Mesendoderm (in vitro differentiated cells): ENCODE data around the gene ST7.

Source experiments
- DNase-seq: peaks from one replicate; pipeline ENCODE4 v3.0.0; 2013
- H2AK5ac ChIP-seq: 2 replicates; pipeline ENCODE4 v1.6.1; 2013; ENCODE audit warnings: low read length, inconsistent platforms
- H2BK120ac ChIP-seq: 2 replicates; pipeline ENCODE4 v1.6.1; 2013; ENCODE audit warnings: low read depth, mild to moderate bottlenecking, low read length, moderate library complexity, mixed read lengths
- H2BK15ac ChIP-seq: replicated peaks from 2 replicates; pipeline ENCODE4 v1.6.1; 2013; ENCODE audit warnings: low read depth, mild to moderate bottlenecking, moderate library complexity
- H2BK5ac ChIP-seq: 2 replicates; pipeline ENCODE4 v1.6.1; 2013; ENCODE audit warnings: low read length, inconsistent platforms
- H3K18ac ChIP-seq: 2 replicates; pipeline ENCODE4 v1.6.1; 2013; ENCODE audit warnings: mild to moderate bottlenecking, low read length, mixed read lengths
- H3K23ac ChIP-seq: one replicate; pipeline ENCODE4 v1.6.1; 2013; ENCODE audit warnings: low read length
- H3K27ac ChIP-seq: 2 replicates; pipeline ENCODE4 v1.5.1; 2013; ENCODE audit warnings: low read depth, mild to moderate bottlenecking, inconsistent platforms, low read length, moderate library complexity
- H3K27me3 ChIP-seq: 2 replicates; pipeline ENCODE4 v1.6.1; 2013; ENCODE audit warnings: low read length, control low read depth, mild to moderate bottlenecking, inconsistent platforms; ENCODE audit not compliant: insufficient read depth, poor library complexity
- H3K36me3 ChIP-seq: 2 replicates; pipeline ENCODE4 v1.6.1; 2013; ENCODE audit warnings: low read length, inconsistent platforms; ENCODE audit not compliant: control insufficient read depth, insufficient read depth
- H3K4ac ChIP-seq: one replicate; pipeline ENCODE4 v1.6.1; 2013; ENCODE audit warnings: low read depth, mild to moderate bottlenecking, low read length, moderate library complexity
- H3K4me1 ChIP-seq: 2 replicates; pipeline ENCODE4 v1.6.1; 2013; ENCODE audit warnings: low read depth, low read length, inconsistent platforms; ENCODE audit not compliant: control insufficient read depth
- H3K4me2 ChIP-seq: 2 replicates; pipeline ENCODE4 v1.6.1; 2013; ENCODE audit warnings: low read length
- H3K4me3 ChIP-seq: 2 replicates; pipeline ENCODE4 v1.5.1; 2013; ENCODE audit warnings: mild to moderate bottlenecking, low read length
- H3K56ac ChIP-seq: one replicate; pipeline ENCODE4 v1.6.1; 2013; ENCODE audit warnings: low read length
- H3K79me1 ChIP-seq: 2 replicates; pipeline ENCODE4 v1.6.1; 2013; ENCODE audit warnings: low read length, inconsistent platforms
- H3K79me2 ChIP-seq: 2 replicates; pipeline ENCODE4 v1.6.1; 2013; ENCODE audit warnings: mild to moderate bottlenecking, low read length; ENCODE audit not compliant: control insufficient read depth, insufficient read depth
- H3K9ac ChIP-seq: 2 replicates; pipeline ENCODE4 v1.6.1; 2013; ENCODE audit warnings: low read length, inconsistent platforms
- H4K5ac ChIP-seq: one replicate; pipeline ENCODE4 v1.6.1; 2013; ENCODE audit warnings: low read length
- H4K8ac ChIP-seq: one replicate; pipeline ENCODE4 v1.6.1; 2013; ENCODE audit warnings: low read depth, mild to moderate bottlenecking, control low read depth, low read length, moderate library complexity
- WGBS: extraction: QIAGEN DNeasy Blood & Tissue Kit; methylation state at CpG from one replicate; pipeline ENCODE4 v1.1.7; 2013; ENCODE audit warnings: low lambda C conversion rate, missing lambda C conversion rate; ENCODE audit not compliant: insufficient coverage; ENCODE audit errors: extremely low coverage; 5-methylcytosine and 5-hydroxymethylcytosine counted together

ST7 gene

GRCh38 chr7:117227091-117227490, 273.8 kb downstream of the ST7 start:
- peaks cover 2% of the 10 kb centered on the region for H3K4me1 ChIP-seq
- H4K5ac ChIP-seq: no peak overlapping the region
- no peaks in the 10 kb centered on the region for H3K79me1 ChIP-seq
- WGBS: no CpG with 5 or more reads among the region's 4 CpGs
- H3K4me3 ChIP-seq: no peak overlapping the region
- no peak overlapping the region for H2BK5ac ChIP-seq
- H3K4me2 ChIP-seq: no peak overlapping the region
- H3K27me3 ChIP-seq: no peaks in the 10 kb centered on the region
- no peak overlapping the region for H4K8ac ChIP-seq
- no peaks in the 10 kb centered on the region for H3K79me2 ChIP-seq
- no peak overlapping the region for H2AK5ac ChIP-seq
- H3K56ac ChIP-seq: no peak overlapping the region
- H2BK15ac ChIP-seq: no peak overlapping the region
- no peaks in the 10 kb centered on the region for H3K36me3 ChIP-seq
- H3K9ac ChIP-seq: no peak overlapping the region
- H3K4ac ChIP-seq: no peak overlapping the region
- H3K23ac ChIP-seq: no peak overlapping the region
- no peak overlapping the region for H2BK120ac ChIP-seq
- no peak overlapping the region for H3K18ac ChIP-seq
- H3K27ac ChIP-seq: no peak overlapping the region
- DNase-seq: no peak

- no peak overlapping the region for H4K8ac ChIP-seq
- H3K27me3 ChIP-seq: no peaks in the 10 kb centered on the region
- no peak overlapping the region for H3K18ac ChIP-seq
- H3K4me1 ChIP-seq: peaks cover 2% of the 10 kb centered on the region
- no peak overlapping the region for H3K56ac ChIP-seq
- DNase-seq: no peak
- no peak overlapping the region for H3K23ac ChIP-seq
- no CpG with 5 or more reads among the region's 3 CpGs for WGBS
- no peak overlapping the region for H3K9ac ChIP-seq
- H2BK120ac ChIP-seq: no peak overlapping the region
- H3K27ac ChIP-seq: no peak overlapping the region
- no peak overlapping the region for H3K4ac ChIP-seq
- no peak overlapping the region for H3K4me3 ChIP-seq
- no peaks in the 10 kb centered on the region for H3K79me1 ChIP-seq
- H3K79me2 ChIP-seq: no peaks in the 10 kb centered on the region
- H4K5ac ChIP-seq: no peak overlapping the region
- H3K36me3 ChIP-seq: no peaks in the 10 kb centered on the region
- H2BK5ac ChIP-seq: no peak overlapping the region
- H2BK15ac ChIP-seq: no peak overlapping the region
- H3K4me2 ChIP-seq: no peak overlapping the region
- no peak overlapping the region for H2AK5ac ChIP-seq
These were observed 276.0 kb downstream of the ST7 start for GRCh38 chr7:117229350-117229749.

DNA sequence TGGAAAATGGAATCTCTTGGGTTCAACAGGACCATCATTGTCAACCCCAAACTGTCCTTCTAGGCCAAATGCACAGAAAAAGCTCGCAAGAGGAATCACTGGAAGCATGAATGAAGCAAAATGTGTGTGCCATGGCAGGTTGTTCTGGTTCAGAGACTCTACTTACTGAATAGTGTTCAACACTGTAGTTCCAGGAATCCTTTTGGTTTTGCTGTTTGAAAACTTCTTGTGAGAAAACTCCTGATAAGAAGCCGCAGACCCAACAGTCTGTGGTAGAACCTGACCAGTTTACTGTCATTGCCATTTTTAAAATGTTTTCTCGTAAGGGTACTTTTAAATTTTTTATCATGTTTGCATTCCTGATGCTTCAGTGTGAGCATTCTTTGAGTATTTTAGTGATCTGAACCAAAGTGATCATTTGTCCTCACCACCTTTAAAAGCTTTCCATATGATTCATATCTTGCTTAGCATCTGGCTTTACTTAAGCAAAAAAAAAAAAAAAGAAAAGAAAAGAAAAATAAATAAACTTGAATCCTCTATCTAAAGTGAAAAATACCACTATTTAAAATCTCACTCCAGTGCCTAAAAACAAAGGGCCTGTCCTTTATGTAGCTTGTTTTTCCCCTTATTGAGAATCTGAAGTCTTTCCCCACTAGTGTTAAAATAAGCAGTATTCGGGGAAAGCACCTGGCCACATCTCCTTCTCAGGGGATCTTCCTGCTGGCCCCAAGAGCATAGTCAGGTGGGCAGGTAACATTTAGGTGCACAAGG, 277.2 kb downstream of the ST7 start:
- H3K23ac ChIP-seq: no peak overlapping the region
- no peak overlapping the region for H2BK120ac ChIP-seq
- no peak overlapping the region for H3K4me2 ChIP-seq
- H3K4ac ChIP-seq: no peak overlapping the region
- no peak overlapping the region for H4K5ac ChIP-seq
- H2BK15ac ChIP-seq: no peak overlapping the region
- H3K4me3 ChIP-seq: no peak overlapping the region
- H2BK5ac ChIP-seq: no peak overlapping the region
- H3K56ac ChIP-seq: no peak overlapping the region
- no peak overlapping the region for H4K8ac ChIP-seq
- H3K27ac ChIP-seq: no peak overlapping the region
- DNase-seq: no peak
- no peaks in the 10 kb centered on the region for H3K27me3 ChIP-seq
- WGBS: no CpG with 5 or more reads among the region's 4 CpGs
- no peaks in the 10 kb centered on the region for H3K79me2 ChIP-seq
- no peaks in the 10 kb centered on the region for H3K36me3 ChIP-seq
- H3K79me1 ChIP-seq: no peaks in the 10 kb centered on the region
- H2AK5ac ChIP-seq: no peak overlapping the region
- H3K18ac ChIP-seq: no peak overlapping the region
- H3K9ac ChIP-seq: no peak overlapping the region
- H3K4me1 ChIP-seq: peaks cover 2% of the 10 kb centered on the region

GRCh38 chr7:117231047-117231359, 277.7 kb downstream of the ST7 start:
- Histone ChIP-seq H2BK120ac (no peak overlapping the region), H2AK5ac (no peak overlapping the region), H4K5ac (no peak overlapping the region), H3K18ac (no peak overlapping the region), H3K4ac (no peak overlapping the region), H3K23ac (no peak overlapping the region), H2BK15ac (no peak overlapping the region), H3K79me2 (no peaks in the 10 kb centered on the region), H3K27ac (no peak overlapping the region), H3K27me3 (no peaks in the 10 kb centered on the region), H3K56ac (no peak overlapping the region), H3K9ac (no peak overlapping the region), H3K4me3 (no peak overlapping the region), H2BK5ac (no peak overlapping the region), H3K4me1 (no peaks in the 10 kb centered on the region), H3K79me1 (no peaks in the 10 kb centered on the region), H4K8ac (no peak overlapping the region), H3K36me3 (no peaks in the 10 kb centered on the region), H3K4me2 (no peak overlapping the region)
- no CpG with 5 or more reads among the region's 3 CpGs for WGBS
- no peak for DNase-seq

DNA sequence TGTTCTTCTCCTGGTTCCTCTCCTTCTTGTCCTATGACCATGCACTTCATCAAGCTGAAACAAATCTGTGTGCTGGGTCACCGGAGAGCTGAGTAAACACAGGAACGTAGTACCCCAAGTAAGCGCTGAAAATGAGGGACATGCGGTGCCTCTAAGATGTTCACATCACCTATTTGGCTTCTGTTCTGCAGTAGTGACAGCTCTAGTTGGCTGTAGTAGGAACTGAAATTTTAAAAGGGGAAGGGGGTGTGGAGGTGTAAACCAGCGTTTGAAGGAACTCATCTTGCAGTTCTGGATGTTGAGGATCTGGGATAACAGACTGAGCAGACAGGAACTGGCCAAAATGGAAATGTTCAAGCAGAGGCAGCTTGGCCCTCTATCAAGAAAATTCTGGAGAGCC, 284.3 kb downstream of the ST7 start:
- H3K23ac ChIP-seq: no peak overlapping the region
- H4K8ac ChIP-seq: no peak overlapping the region
- no peak overlapping the region for H3K56ac ChIP-seq
- H3K4me1 ChIP-seq: no peaks in the 10 kb centered on the region
- H3K4me2 ChIP-seq: no peak overlapping the region
- no peak overlapping the region for H3K18ac ChIP-seq
- no peaks in the 10 kb centered on the region for H3K79me2 ChIP-seq
- H3K4me3 ChIP-seq: no peak overlapping the region
- H3K36me3 ChIP-seq: no peaks in the 10 kb centered on the region
- no peak overlapping the region for H4K5ac ChIP-seq
- no peaks in the 10 kb centered on the region for H3K27me3 ChIP-seq
- no peaks in the 10 kb centered on the region for H3K79me1 ChIP-seq
- no peak overlapping the region for H2BK5ac ChIP-seq
- H3K27ac ChIP-seq: no peak overlapping the region
- no CpG with 5 or more reads among the region's 5 CpGs for WGBS
- no peak overlapping the region for H2BK120ac ChIP-seq
- DNase-seq: no peak
- no peak overlapping the region for H3K9ac ChIP-seq
- H2BK15ac ChIP-seq: no peak overlapping the region
- no peak overlapping the region for H2AK5ac ChIP-seq
- no peak overlapping the region for H3K4ac ChIP-seq

GRCh38 chr7:117238472-117238871, 285.2 kb downstream of the ST7 start:
- H3K4me2 ChIP-seq: no peak overlapping the region

More at GRCh38 chr7:117238472-117238871, 285.2 kb downstream of the ST7 start:
- Histone ChIP-seq H3K56ac (no peak overlapping the region), H3K4me3 (no peak overlapping the region), H3K27me3 (no peaks in the 10 kb centered on the region), H3K18ac (no peak overlapping the region), H3K23ac (no peak overlapping the region), H2AK5ac (no peak overlapping the region), H3K79me2 (no peaks in the 10 kb centered on the region), H3K4me1 (no peaks in the 10 kb centered on the region), H2BK5ac (no peak overlapping the region), H3K27ac (no peak overlapping the region), H3K4ac (no peak overlapping the region), H4K5ac (no peak overlapping the region), H3K79me1 (no peaks in the 10 kb centered on the region), H2BK15ac (no peak overlapping the region), H2BK120ac (no peak overlapping the region), H4K8ac (no peak overlapping the region), H3K36me3 (no peaks in the 10 kb centered on the region), H3K9ac (no peak overlapping the region)
- DNase-seq: no peak
- no CpG with 5 or more reads among the region's 7 CpGs for WGBS
